Measurements from ENCODE around the gene ANTXR2. TPM values are rescaled to one million over a fixed set of nuclear protein-coding genes. Genes with fewer than 3 reads are reported as not detected.

Gene ANTXR2
- total RNA-seq, 1 experiment from 2014 or later = 7.7 TPM

GRCh38 chr4:79982601-79983322 is 90.3 kb downstream of the ANTXR2 start:
- H3K36me3 ChIP-seq (replicated peaks; ENCODE audit: control insufficient read depth, insufficient read depth, low read length) = no peaks in the 10 kb centered on the region
- no peak for DNase-seq
- H3K4me3 ChIP-seq (ENCODE audit: insufficient read depth, low read depth, low read length) = no peak overlapping the region
- H3K27me3 ChIP-seq (ENCODE audit: control insufficient read depth, insufficient read depth, low read length) = no peaks in the 10 kb centered on the region

- H3K4me3 ChIP-seq (ENCODE audit: insufficient read depth, low read depth, low read length) = no peak overlapping the region
- no peaks in the 10 kb centered on the region for H3K27me3 ChIP-seq (ENCODE audit: control insufficient read depth, insufficient read depth, low read length)
- DNase-seq = no peak
- no peaks in the 10 kb centered on the region for H3K36me3 ChIP-seq (replicated peaks; ENCODE audit: control insufficient read depth, insufficient read depth, low read length)
Observed at GRCh38 chr4:79980448-79980847, 92.6 kb downstream of the ANTXR2 start.

GRCh38 chr4:79979785-79980437 is 93.1 kb downstream of the ANTXR2 start:
- H3K27me3 ChIP-seq (ENCODE audit: control insufficient read depth, insufficient read depth, low read length) = no peaks in the 10 kb centered on the region
- no peak for DNase-seq

GRCh38 chr4:79977131-79977840 is 95.7 kb downstream of the ANTXR2 start:
- no peak for DNase-seq
- no peaks in the 10 kb centered on the region for H3K36me3 ChIP-seq (replicated peaks; ENCODE audit: control insufficient read depth, insufficient read depth, low read length)
- no peak overlapping the region for H3K4me3 ChIP-seq (ENCODE audit: insufficient read depth, low read depth, low read length)
- no peaks in the 10 kb centered on the region for H3K27me3 ChIP-seq (ENCODE audit: control insufficient read depth, insufficient read depth, low read length)

More at GRCh38 chr4:79979785-79980437, 93.1 kb downstream of the ANTXR2 start:
- no peak overlapping the region for H3K4me3 ChIP-seq (ENCODE audit: insufficient read depth, low read depth, low read length)
- H3K36me3 ChIP-seq (replicated peaks; ENCODE audit: control insufficient read depth, insufficient read depth, low read length) = no peaks in the 10 kb centered on the region

GRCh38 chr4:79964400-79965211 is 108.4 kb downstream of the ANTXR2 start:
- H3K4me3 ChIP-seq (ENCODE audit: insufficient read depth, low read depth, low read length) = peak overlapping the region; percentile 18
- H3K36me3 ChIP-seq (replicated peaks; ENCODE audit: control insufficient read depth, insufficient read depth, low read length) = no peaks in the 10 kb centered on the region
- peak; percentile 70 for DNase-seq

GRCh38 chr4:79964020-79964399 is 109.0 kb downstream of the ANTXR2 start:
- DNase-seq = no peak
- no peaks in the 10 kb centered on the region for H3K36me3 ChIP-seq (replicated peaks; ENCODE audit: control insufficient read depth, insufficient read depth, low read length)
- H3K4me3 ChIP-seq (ENCODE audit: insufficient read depth, low read depth, low read length) = peak overlapping the region; percentile 18; the same call in 1 of the 2 replicates
- H3K27me3 ChIP-seq (ENCODE audit: control insufficient read depth, insufficient read depth, low read length) = no peaks in the 10 kb centered on the region; the same call in 1 of the 2 replicates

More at GRCh38 chr4:79964400-79965211, 108.4 kb downstream of the ANTXR2 start:
- no peaks in the 10 kb centered on the region; the same call in 1 of the 2 replicates for H3K27me3 ChIP-seq (ENCODE audit: control insufficient read depth, insufficient read depth, low read length)

- DNase-seq = no peak
- Histone ChIP-seq H3K27me3 (ENCODE audit: control insufficient read depth, insufficient read depth, low read length) (no peaks in the 10 kb centered on the region), H3K4me3 (ENCODE audit: insufficient read depth, low read depth, low read length) (no peak overlapping the region)
Observed at GRCh38 chr4:79959652-79960051, 113.4 kb downstream of the ANTXR2 start.

GRCh38 chr4:79958466-79959264 is 114.4 kb downstream of the ANTXR2 start:
- DNase-seq = no peak
- Histone ChIP-seq H3K36me3 (replicated peaks; ENCODE audit: control insufficient read depth, insufficient read depth, low read length) (no peaks in the 10 kb centered on the region), H3K4me3 (ENCODE audit: insufficient read depth, low read depth, low read length) (no peak overlapping the region)

More at GRCh38 chr4:79959652-79960051, 113.4 kb downstream of the ANTXR2 start:
- no peaks in the 10 kb centered on the region for H3K36me3 ChIP-seq (replicated peaks; ENCODE audit: control insufficient read depth, insufficient read depth, low read length)

GRCh38 chr4:79949178-79949577 is 123.9 kb downstream of the ANTXR2 start:
- DNase-seq = no peak
- H3K36me3 ChIP-seq (replicated peaks; ENCODE audit: control insufficient read depth, insufficient read depth, low read length) = no peaks in the 10 kb centered on the region
- no peaks in the 10 kb centered on the region for H3K27me3 ChIP-seq (ENCODE audit: control insufficient read depth, insufficient read depth, low read length)
- H3K4me3 ChIP-seq (ENCODE audit: insufficient read depth, low read depth, low read length) = no peak overlapping the region

More at GRCh38 chr4:79958466-79959264, 114.4 kb downstream of the ANTXR2 start:
- H3K27me3 ChIP-seq (ENCODE audit: control insufficient read depth, insufficient read depth, low read length) = no peaks in the 10 kb centered on the region

- Histone ChIP-seq H3K27me3 (ENCODE audit: control insufficient read depth, insufficient read depth, low read length) (no peaks in the 10 kb centered on the region), H3K4me3 (ENCODE audit: insufficient read depth, low read depth, low read length) (no peak overlapping the region), H3K36me3 (replicated peaks; ENCODE audit: control insufficient read depth, insufficient read depth, low read length) (no peaks in the 10 kb centered on the region)
- no peak for DNase-seq
Observed at GRCh38 chr4:79948739-79949138, 124.3 kb downstream of the ANTXR2 start.

- Histone ChIP-seq H3K36me3 (replicated peaks; ENCODE audit: control insufficient read depth, insufficient read depth, low read length) (no peaks in the 10 kb centered on the region), H3K27me3 (ENCODE audit: control insufficient read depth, insufficient read depth, low read length) (no peaks in the 10 kb centered on the region), H3K4me3 (ENCODE audit: insufficient read depth, low read depth, low read length) (no peak overlapping the region)
- DNase-seq = no peak
Observed at GRCh38 chr4:79948261-79948660, 124.8 kb downstream of the ANTXR2 start.

- Histone ChIP-seq H3K4me3 (ENCODE audit: insufficient read depth, low read depth, low read length) (no peak overlapping the region), H3K27me3 (ENCODE audit: control insufficient read depth, insufficient read depth, low read length) (no peaks in the 10 kb centered on the region), H3K36me3 (replicated peaks; ENCODE audit: control insufficient read depth, insufficient read depth, low read length) (no peaks in the 10 kb centered on the region)
- DNase-seq = no peak
Observed at GRCh38 chr4:79947386-79947785, 125.6 kb downstream of the ANTXR2 start.

GRCh38 chr4:79935274-79935673 is 137.8 kb downstream of the ANTXR2 start:
- Histone ChIP-seq H3K27me3 (ENCODE audit: control insufficient read depth, insufficient read depth, low read length) (no peaks in the 10 kb centered on the region), H3K36me3 (replicated peaks; ENCODE audit: control insufficient read depth, insufficient read depth, low read length) (no peaks in the 10 kb centered on the region), H3K4me3 (ENCODE audit: insufficient read depth, low read depth, low read length) (no peak overlapping the region)
- no peak for DNase-seq

All from H7 (cell line).